Activated T-cell treated with anti-CD3 and anti-CD28 coated beads for 48 hours (primary cell): ENCODE results near the gene LTBP4.

Experiments
- DNase-seq: peaks from one replicate; pipeline ENCODE4 v3.0.0-alpha.2; 2020; ENCODE audit warnings: low read depth

Gene LTBP4

GRCh38 chr19:40663695-40664692 lies 62.8 kb downstream of the LTBP4 start:
- peak; percentile 4 for DNase-seq

- DNase-seq = no peak
These were observed 65.8 kb downstream of the LTBP4 start for GRCh38 chr19:40666803-40667438.

- DNase-seq = no peak
These were observed 66.4 kb downstream of the LTBP4 start for GRCh38 chr19:40667602-40668001.

- no peak for DNase-seq
These were observed 67.9 kb downstream of the LTBP4 start for GRCh38 chr19:40668991-40669614.

- no peak for DNase-seq
These were observed 70.2 kb downstream of the LTBP4 start for GRCh38 chr19:40671404-40671803.

GRCh38 chr19:40672038-40672437 lies 70.9 kb downstream of the LTBP4 start:
- DNase-seq = no peak

GRCh38 chr19:40672573-40673299 lies 71.6 kb downstream of the LTBP4 start:
- DNase-seq = no peak

GRCh38 chr19:40673397-40673796 lies 72.2 kb downstream of the LTBP4 start:
- no peak for DNase-seq

GRCh38 chr19:40674291-40674690 lies 73.1 kb downstream of the LTBP4 start:
- no peak for DNase-seq

GRCh38 chr19:40677156-40677555 lies 76.0 kb downstream of the LTBP4 start:
- no peak for DNase-seq
